Measurements from ENCODE around the gene SLC17A2. TPM values are rescaled to one million over a fixed set of nuclear protein-coding genes. Genes with fewer than 3 reads are reported as not detected.

SLC17A2 gene
- total and polyA plus RNA-seq, 2 of the 8 experiments (the other 6 are each of a cell fraction or from before 2014, with no cell fraction given), result not detected

DNA sequence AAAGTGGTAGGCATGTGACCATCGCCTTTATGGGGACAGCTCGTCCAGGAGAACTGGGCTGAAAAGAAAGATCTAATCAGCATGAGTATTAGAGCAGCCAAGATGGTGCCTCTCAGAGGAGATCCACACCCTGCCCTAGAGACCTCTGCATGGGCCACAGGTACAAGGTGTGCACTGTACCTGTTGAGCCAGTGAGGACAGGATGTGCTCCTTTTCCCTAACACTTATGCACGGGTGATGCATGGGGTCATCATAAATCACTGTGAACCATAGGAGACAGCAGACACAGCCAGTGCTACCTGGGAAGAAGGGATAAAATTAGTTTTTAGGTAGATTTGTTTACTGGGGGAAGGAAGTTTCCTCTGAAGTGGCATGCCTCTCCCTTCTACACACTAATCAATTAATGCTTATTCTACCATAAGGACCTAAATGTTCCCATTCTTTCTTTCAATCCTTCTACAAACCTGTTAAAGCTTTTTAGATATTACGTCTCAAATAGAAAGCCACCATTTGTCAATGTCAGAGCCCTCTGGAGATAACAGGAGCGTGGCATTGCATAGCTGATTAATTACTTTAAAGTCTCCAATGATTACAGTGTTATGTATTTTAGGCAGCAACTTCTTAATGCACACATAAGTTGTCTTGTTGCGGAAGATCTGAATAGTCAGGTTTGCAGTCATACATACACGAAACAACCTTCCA, 13.6 kb downstream of the SLC17A2 start:
- Histone ChIP-seq H3K9ac (replicated peaks in 1 of 4; ENCODE audit: extremely low read depth in 1 of 4, low read depth in 3 of 4, low read length in 3 of 4) (no peak overlapping the region), H3K4ac (replicated peaks; ENCODE audit: insufficient read length, low read depth, low read length) (no peak overlapping the region), H3K4me3 (ENCODE audit: extremely low read depth in 1 of 4, insufficient read depth in 2 of 4, low read depth in 3 of 4, low read length in 4 of 4) (no peak overlapping the region), H3K79me2 (ENCODE audit: control insufficient read depth in 1 of 2, insufficient read depth in 2 of 2, low read length in 2 of 2) (no peaks in the 10 kb centered on the region), H3K36me3 (ENCODE audit: control insufficient read depth in 2 of 4, insufficient read depth in 4 of 4, low read length in 3 of 4) (no peaks in the 10 kb centered on the region), H3K4me2 (ENCODE audit: insufficient read depth in 1 of 2, low read depth in 2 of 2, low read length in 2 of 2) (no peak overlapping the region), H2AFZ (ENCODE audit: low read length) (no peak overlapping the region), H3K23me2 (ENCODE audit: low read depth, low read length) (no peaks in the 10 kb centered on the region), H2BK12ac (ENCODE audit: low read depth, low read length) (no peak overlapping the region), H2BK5ac (ENCODE audit: low read depth, low read length) (no peak overlapping the region), H3K18ac (ENCODE audit: extremely low read depth, low read length) (no peak overlapping the region), H2BK20ac (ENCODE audit: low read length) (no peak overlapping the region), H4K8ac (ENCODE audit: extremely low read depth, insufficient read depth, low read length) (no peak overlapping the region; the same call in 1 of the 2 replicates), H2AK5ac (ENCODE audit: low read depth, low read length) (no peak overlapping the region), H3K27me3 (replicated peaks in 1 of 4; ENCODE audit: control insufficient read depth in 3 of 4, extremely low read depth in 1 of 4, insufficient read depth in 3 of 4, low read length in 3 of 4) (no peaks in the 10 kb centered on the region), H3K4me1 (replicated peaks in 1 of 4; ENCODE audit: control insufficient read depth in 3 of 4, insufficient read depth in 4 of 4, low read length in 3 of 4) (no peaks in the 10 kb centered on the region), H3K9me3 (ENCODE audit: insufficient read depth in 2 of 2, low read depth in 1 of 2, low read length in 1 of 2) (no peaks in the 10 kb centered on the region), H2BK15ac (ENCODE audit: low read length) (no peak overlapping the region), H4K91ac (replicated peaks; ENCODE audit: insufficient read length, low read length) (no peak overlapping the region), H4K5ac (ENCODE audit: insufficient read length, low read depth, low read length) (no peak overlapping the region), H3K27ac (ENCODE audit: low read depth, low read length) (no peak overlapping the region), H3K23ac (ENCODE audit: insufficient read length) (no peak overlapping the region), H2BK120ac (replicated peaks; ENCODE audit: low read depth, low read length) (no peak overlapping the region), H3K79me1 (ENCODE audit: low read depth, low read length) (no peaks in the 10 kb centered on the region), H3K14ac (ENCODE audit: insufficient read length) (no peak overlapping the region), H4K20me1 (replicated peaks in 1 of 2; ENCODE audit: control insufficient read depth in 1 of 2, insufficient read depth in 2 of 2, low read length in 2 of 2) (no peaks in the 10 kb centered on the region), H3K56ac (replicated peaks; ENCODE audit: insufficient read length, low read depth, low read length) (no peak overlapping the region)
- FAIRE-seq (no peak), DNase-seq (ENCODE audit: low read depth in 1 of 2, low spot score in 2 of 2) (no peak)
- ChIA-PET CTCF (ENCODE audit: partially characterized antibody) (interaction anchor here (1.4 kb wide), 1 partner anchor 25 kb away, joined by 3 read pairs; no protein-coding TSS in a partner anchor), POLR2A (ENCODE audit: partially characterized antibody) (no interaction called here)
- 89% methylated on average over 7 of the region's 7 CpGs; no CpG with 5 or more reads in 1 of the 2 experiments for WGBS, 2 experiments (ENCODE audit: extremely low coverage in 1 of 2, insufficient coverage in 1 of 2, insufficient read length in 1 of 2, insufficient replicate concordance in 2 of 2, low coverage in 1 of 2, low lambda C conversion rate in 2 of 2, missing lambda C conversion rate in 1 of 2)
- no peak for TF ChIP-seq JUN (IDR thresholded peaks at IDR 0.05; ENCODE audit: low read depth, low read length)
- TF ChIP-seq GTF2F1 (IDR thresholded peaks at IDR 0.05; ENCODE audit: borderline replicate concordance, low read depth, low read length), result no peak
- TF ChIP-seq SP4 (IDR thresholded peaks at IDR 0.05; ENCODE audit: low read length), result no peak
- no peak for TF ChIP-seq CREB1 (IDR thresholded peaks at IDR 0.05)
- TF ChIP-seq ZNF274 (IDR thresholded peaks at IDR 0.05; ENCODE audit: borderline replicate concordance, extremely low read depth, low read length), result no peak
- no peak for TF ChIP-seq BACH1 (IDR thresholded peaks at IDR 0.05; ENCODE audit: low read length)
- TF ChIP-seq TAF1 (IDR thresholded peaks at IDR 0.05; ENCODE audit: low read depth, low read length), result no peak

All from H1 (cell line).